ENCODE data around the gene ALK.

Gene ALK

GRCh38 chr2:29347774-29348461 is 573.5 kb downstream of the ALK start:
- no peak overlapping the region for H3K4me2 ChIP-seq (ENCODE audit: low read length)
- no peaks in the 10 kb centered on the region for H3K27me3 ChIP-seq (ENCODE audit: insufficient read depth, low read length)
- H4K20me1 ChIP-seq (ENCODE audit: insufficient read depth, low read length): no peaks in the 10 kb centered on the region
- no peaks in the 10 kb centered on the region for H3K4me1 ChIP-seq (ENCODE audit: insufficient read depth, low read length, severe bottlenecking)
- no peak overlapping the region for H2AFZ ChIP-seq (ENCODE audit: low read length)
- H3K27ac ChIP-seq (ENCODE audit: low read depth, low read length, poor library complexity, severe bottlenecking): no peak overlapping the region
- H3K79me2 ChIP-seq (ENCODE audit: insufficient read depth, low read length): no peaks in the 10 kb centered on the region
- TF ChIP-seq CTCF (IDR thresholded peaks at IDR 0.05; ENCODE audit: low read length) (no peak), EZH2 (IDR thresholded peaks at IDR 0.05; ENCODE audit: borderline replicate concordance, low read length) (no peak)
- H3K9ac ChIP-seq (ENCODE audit: low read length): no peak overlapping the region
- no peaks in the 10 kb centered on the region for H3K9me2 ChIP-seq (ENCODE audit: low read depth, low read length)
- no peaks in the 10 kb centered on the region for H3K9me3 ChIP-seq (ENCODE audit: low read length)
- H3K36me3 ChIP-seq (ENCODE audit: insufficient read depth, low read length): no peaks in the 10 kb centered on the region
- H3K4me3 ChIP-seq (ENCODE audit: low read depth, low read length, poor library complexity, severe bottlenecking): no peak overlapping the region
- H3F3A ChIP-seq (ENCODE audit: insufficient read depth, low read length): no peaks in the 10 kb centered on the region

- no peak overlapping the region for H3K27ac ChIP-seq (ENCODE audit: low read depth, low read length, poor library complexity, severe bottlenecking)
- H3K4me2 ChIP-seq (ENCODE audit: low read length): no peak overlapping the region
- no peaks in the 10 kb centered on the region for H3K4me1 ChIP-seq (ENCODE audit: insufficient read depth, low read length, severe bottlenecking)
- H4K20me1 ChIP-seq (ENCODE audit: insufficient read depth, low read length): no peaks in the 10 kb centered on the region
- H3K9me3 ChIP-seq (ENCODE audit: low read length): no peaks in the 10 kb centered on the region
- H3K27me3 ChIP-seq (ENCODE audit: insufficient read depth, low read length): no peaks in the 10 kb centered on the region
- no peak for TF ChIP-seq CTCF (IDR thresholded peaks at IDR 0.05; ENCODE audit: low read length)
- TF ChIP-seq EZH2 (IDR thresholded peaks at IDR 0.05; ENCODE audit: borderline replicate concordance, low read length): no peak
- no peak overlapping the region for H2AFZ ChIP-seq (ENCODE audit: low read length)
- H3K79me2 ChIP-seq (ENCODE audit: insufficient read depth, low read length): no peaks in the 10 kb centered on the region
- no peak overlapping the region for H3K4me3 ChIP-seq (ENCODE audit: low read depth, low read length, poor library complexity, severe bottlenecking)
- no peaks in the 10 kb centered on the region for H3K9me2 ChIP-seq (ENCODE audit: low read depth, low read length)
- H3K36me3 ChIP-seq (ENCODE audit: insufficient read depth, low read length): no peaks in the 10 kb centered on the region
- H3F3A ChIP-seq (ENCODE audit: insufficient read depth, low read length): no peaks in the 10 kb centered on the region
- H3K9ac ChIP-seq (ENCODE audit: low read length): no peak overlapping the region
Measured at GRCh38 chr2:29345236-29345635, 576.1 kb downstream of the ALK start.

GRCh38 chr2:29343830-29344229 is 577.6 kb downstream of the ALK start:
- Histone ChIP-seq H3K4me2 (ENCODE audit: low read length) (no peak overlapping the region), H3F3A (ENCODE audit: insufficient read depth, low read length) (no peaks in the 10 kb centered on the region), H3K27ac (ENCODE audit: low read depth, low read length, poor library complexity, severe bottlenecking) (no peak overlapping the region), H3K36me3 (ENCODE audit: insufficient read depth, low read length) (no peaks in the 10 kb centered on the region), H3K9me2 (ENCODE audit: low read depth, low read length) (no peaks in the 10 kb centered on the region), H3K4me1 (ENCODE audit: insufficient read depth, low read length, severe bottlenecking) (no peaks in the 10 kb centered on the region), H3K9me3 (ENCODE audit: low read length) (no peaks in the 10 kb centered on the region), H3K4me3 (ENCODE audit: low read depth, low read length, poor library complexity, severe bottlenecking) (no peak overlapping the region), H2AFZ (ENCODE audit: low read length) (no peak overlapping the region), H4K20me1 (ENCODE audit: insufficient read depth, low read length) (no peaks in the 10 kb centered on the region), H3K79me2 (ENCODE audit: insufficient read depth, low read length) (no peaks in the 10 kb centered on the region), H3K9ac (ENCODE audit: low read length) (no peak overlapping the region), H3K27me3 (ENCODE audit: insufficient read depth, low read length) (no peaks in the 10 kb centered on the region)
- no peak for TF ChIP-seq CTCF (IDR thresholded peaks at IDR 0.05; ENCODE audit: low read length)
- no peak for TF ChIP-seq EZH2 (IDR thresholded peaks at IDR 0.05; ENCODE audit: borderline replicate concordance, low read length)
